Measurements from ENCODE around the gene ENHO. TPM values are rescaled to one million over a fixed set of nuclear protein-coding genes. Genes with fewer than 3 reads are reported as not detected.

The ENHO gene
- total and polyA plus RNA-seq, 2 experiments from 2014 or later: 1.5 to 9.4 TPM

- no peaks in the 10 kb centered on the region for H3K9me3 ChIP-seq (ENCODE audit: low read depth)
- peaks cover 15% of the 10 kb centered on the region for H3K4me1 ChIP-seq (ENCODE audit: insufficient read depth)
- no peak overlapping the region for H3K27ac ChIP-seq
- no peaks in the 10 kb centered on the region for H3K9me2 ChIP-seq (replicated peaks; ENCODE audit: insufficient read depth)
- no peak for TF ChIP-seq EZH2 (IDR thresholded peaks at IDR 0.05; ENCODE audit: borderline replicate concordance)
- TF ChIP-seq EZH2phosphoT487 (IDR thresholded peaks at IDR 0.05; ENCODE audit: low read depth, severe bottlenecking, unreplicated experiment): no peak
- no peak for TF ChIP-seq CTCF (IDR thresholded peaks at IDR 0.05; ENCODE audit: poor library complexity)
- no peaks in the 10 kb centered on the region for H3K79me2 ChIP-seq
- H2AFZ ChIP-seq: no peak overlapping the region
- no peak overlapping the region for H3K4me2 ChIP-seq
- WGBS (ENCODE audit: low lambda C conversion rate, missing lambda C conversion rate): 93% methylated on average over 15 of the region's 16 CpGs
- DNase-seq (ENCODE audit: low spot score): no peak
- no peak overlapping the region for H3K4me3 ChIP-seq
- H3K27me3 ChIP-seq: no peaks in the 10 kb centered on the region
- no peaks in the 10 kb centered on the region for H4K20me1 ChIP-seq (ENCODE audit: insufficient read depth, poor library complexity, severe bottlenecking)
- H3K36me3 ChIP-seq (replicated peaks; ENCODE audit: insufficient read depth, low read depth): no peaks in the 10 kb centered on the region
Observed at GRCh38 chr9:34564617-34565016, 41.8 kb upstream of the ENHO start.

GRCh38 chr9:34563262-34563661 is 40.5 kb upstream of the ENHO start:
- TF ChIP-seq EZH2 (IDR thresholded peaks at IDR 0.05; ENCODE audit: borderline replicate concordance) (no peak), CTCF (IDR thresholded peaks at IDR 0.05; ENCODE audit: poor library complexity) (no peak), EZH2phosphoT487 (IDR thresholded peaks at IDR 0.05; ENCODE audit: low read depth, severe bottlenecking, unreplicated experiment) (no peak)
- Histone ChIP-seq H3K36me3 (replicated peaks; ENCODE audit: insufficient read depth, low read depth) (no peaks in the 10 kb centered on the region), H3K9me3 (ENCODE audit: low read depth) (no peaks in the 10 kb centered on the region), H3K4me3 (no peak overlapping the region), H3K79me2 (no peaks in the 10 kb centered on the region), H3K4me1 (ENCODE audit: insufficient read depth) (peaks cover 20% of the 10 kb centered on the region), H2AFZ (no peak overlapping the region), H3K9me2 (replicated peaks; ENCODE audit: insufficient read depth) (no peaks in the 10 kb centered on the region), H3K27ac (no peak overlapping the region), H4K20me1 (ENCODE audit: insufficient read depth, poor library complexity, severe bottlenecking) (no peaks in the 10 kb centered on the region), H3K27me3 (no peaks in the 10 kb centered on the region), H3K4me2 (no peak overlapping the region)
- no peak for DNase-seq (ENCODE audit: low spot score)
- WGBS (ENCODE audit: low lambda C conversion rate, missing lambda C conversion rate): 84% methylated on average over 5 of the region's 5 CpGs

- no peak overlapping the region for H3K4me3 ChIP-seq
- peaks cover 20% of the 10 kb centered on the region for H3K4me1 ChIP-seq (ENCODE audit: insufficient read depth)
- no peak overlapping the region for H2AFZ ChIP-seq
- no peaks in the 10 kb centered on the region for H3K27me3 ChIP-seq
- DNase-seq (ENCODE audit: low spot score): no peak
- no peaks in the 10 kb centered on the region for H4K20me1 ChIP-seq (ENCODE audit: insufficient read depth, poor library complexity, severe bottlenecking)
- H3K79me2 ChIP-seq: no peaks in the 10 kb centered on the region
- no peaks in the 10 kb centered on the region for H3K36me3 ChIP-seq (replicated peaks; ENCODE audit: insufficient read depth, low read depth)
- no peak for TF ChIP-seq EZH2 (IDR thresholded peaks at IDR 0.05; ENCODE audit: borderline replicate concordance)
- peak; percentile 39 for TF ChIP-seq CTCF (IDR thresholded peaks at IDR 0.05; ENCODE audit: poor library complexity)
- TF ChIP-seq EZH2phosphoT487 (IDR thresholded peaks at IDR 0.05; ENCODE audit: low read depth, severe bottlenecking, unreplicated experiment): no peak
- WGBS (ENCODE audit: low lambda C conversion rate, missing lambda C conversion rate): 81% methylated on average over 7 of the region's 7 CpGs
- H3K9me3 ChIP-seq (ENCODE audit: low read depth): no peaks in the 10 kb centered on the region
- no peak overlapping the region for H3K4me2 ChIP-seq
- H3K27ac ChIP-seq: no peak overlapping the region
- H3K9me2 ChIP-seq (replicated peaks; ENCODE audit: insufficient read depth): no peaks in the 10 kb centered on the region
Observed at GRCh38 chr9:34562135-34562745, 39.5 kb upstream of the ENHO start.
